HG02852 (cell line): ENCODE measurements around the gene ADISSP.

Experiments
- ATAC-seq: cut with Tn5 transposase; IDR thresholded peaks from one replicate; pipeline ENCODE4 v1.9.1; 2021; ENCODE audit warnings: mild to moderate bottlenecking, moderate library complexity; ENCODE audit not compliant: unreplicated experiment

ADISSP gene

GRCh38 chr20:3720626-3721025, 46.9 kb downstream of the ADISSP start:
- ATAC-seq: no peak

GRCh38 chr20:3720068-3720467, 47.5 kb downstream of the ADISSP start:
- no peak for ATAC-seq

- no peak for ATAC-seq
These were observed 48.5 kb downstream of the ADISSP start for GRCh38 chr20:3719046-3719445.

GRCh38 chr20:3716195-3716834, 51.2 kb downstream of the ADISSP start:
- ATAC-seq: no peak

GRCh38 chr20:3714092-3714491, 53.5 kb downstream of the ADISSP start:
- no peak for ATAC-seq

GRCh38 chr20:3712279-3712873, 55.2 kb downstream of the ADISSP start, which contains the start of gene SIGLEC1:
SIGLEC1 (minus strand) TSS chr20:3712600; CDS start chr20:3707128, 5,472 bp downstream.
- no peak for ATAC-seq

GRCh38 chr20:3711484-3711941, 56.0 kb downstream of the ADISSP start:
- ATAC-seq: no peak

- no peak for ATAC-seq
These were observed 56.7 kb downstream of the ADISSP start for GRCh38 chr20:3710703-3711483.

GRCh38 chr20:3710011-3710466, 57.5 kb downstream of the ADISSP start:
- no peak for ATAC-seq

- no peak for ATAC-seq
These were observed 60.0 kb downstream of the ADISSP start for GRCh38 chr20:3707508-3707899.

- no peak for ATAC-seq
These were observed 60.6 kb downstream of the ADISSP start for GRCh38 chr20:3706774-3707507.

GRCh38 chr20:3705970-3706739, 61.4 kb downstream of the ADISSP start:
- no peak for ATAC-seq

GRCh38 chr20:3705491-3705969, 62.0 kb downstream of the ADISSP start:
- no peak for ATAC-seq

- no peak for ATAC-seq
These were observed 63.5 kb downstream of the ADISSP start for GRCh38 chr20:3704087-3704486.
